Esophagus muscularis mucosa (tissue), 2 donors: ENCODE measurements around the gene PADI2.

Experiments used
- POLR2A ChIP-seq: fragments of 450-650 bp; IDR thresholded peaks from one replicate; pipeline ENCODE4 v1.6.1; 2017; ENCODE audit warnings: antibody characterized with exemption, moderate library complexity, mild to moderate bottlenecking, low read depth
- POLR2AphosphoS5 ChIP-seq, 2 donors: sonication (generic); formaldehyde crosslinking; IDR thresholded peaks; one replicate each; pipeline ENCODE4 v1.6.1; 2017; ENCODE audit warnings: antibody characterized with exemption in 2 of 2

GRCh38 chr1:17080880-17081279, 38.4 kb downstream of the PADI2 start:
- TF ChIP-seq POLR2AphosphoS5 (IDR thresholded peaks at IDR 0.05) (no peak), POLR2A (no peak)
